ENCODE results near the gene GANC.

The GANC gene

DNA sequence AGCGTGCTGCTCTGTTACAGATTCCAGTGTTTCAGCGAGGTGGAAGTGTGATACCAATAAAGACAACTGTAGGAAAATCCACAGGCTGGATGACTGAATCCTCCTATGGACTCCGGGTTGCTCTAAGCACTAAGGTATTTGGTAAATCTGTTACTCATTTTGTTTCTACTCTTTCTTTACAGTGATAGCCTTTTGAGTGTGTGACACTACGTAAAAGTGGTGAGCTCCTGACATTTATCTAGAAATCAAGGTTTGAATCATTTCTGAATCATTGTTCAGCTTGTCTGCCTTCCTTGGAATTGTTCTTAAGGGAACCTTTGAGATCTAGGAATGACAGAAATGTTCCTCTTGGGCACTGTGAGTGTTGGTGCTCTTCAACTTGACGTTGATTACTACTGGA lies 75.1 kb downstream of the GANC start:
- DNase-seq (ENCODE audit: low spot score) = no peak

DNA sequence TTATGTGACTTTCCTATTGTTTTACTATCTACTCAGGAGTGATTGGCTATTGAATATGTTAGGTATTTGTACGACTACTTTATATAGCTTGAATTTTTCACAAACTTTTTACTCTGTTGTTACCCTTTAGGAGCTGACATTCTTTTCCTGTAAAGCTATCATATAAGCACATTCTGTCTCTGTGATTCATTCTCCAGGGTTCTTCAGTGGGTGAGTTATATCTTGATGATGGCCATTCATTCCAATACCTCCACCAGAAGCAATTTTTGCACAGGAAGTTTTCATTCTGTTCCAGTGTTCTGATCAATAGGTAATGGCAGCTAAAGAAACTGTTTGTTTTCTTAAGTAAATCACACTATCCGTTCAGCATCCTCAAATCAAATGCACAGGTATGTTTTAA lies 76.2 kb downstream of the GANC start:
- DNase-seq (ENCODE audit: low spot score) = no peak

DNA sequence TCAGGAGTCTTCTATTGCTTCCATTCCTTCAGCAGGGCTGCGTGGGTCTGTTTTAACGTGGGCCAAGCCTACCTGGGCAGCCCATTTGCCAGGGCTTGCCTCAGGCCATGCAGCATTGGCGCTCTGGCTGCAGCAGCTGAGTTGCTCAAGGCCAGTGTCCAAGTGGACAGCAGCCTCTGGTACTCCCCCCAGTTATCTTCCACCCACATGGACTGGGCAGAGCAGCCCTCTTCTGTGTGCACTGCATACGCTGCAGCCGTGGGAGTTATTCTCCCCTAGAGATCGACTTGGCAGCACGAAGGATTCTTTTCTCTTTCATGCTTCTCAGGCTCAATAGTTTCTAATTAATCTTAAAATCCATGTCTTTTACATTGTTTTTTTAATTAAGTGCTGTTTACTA lies 79.4 kb downstream of the GANC start:
- DNase-seq (ENCODE audit: low spot score) = no peak

DNA sequence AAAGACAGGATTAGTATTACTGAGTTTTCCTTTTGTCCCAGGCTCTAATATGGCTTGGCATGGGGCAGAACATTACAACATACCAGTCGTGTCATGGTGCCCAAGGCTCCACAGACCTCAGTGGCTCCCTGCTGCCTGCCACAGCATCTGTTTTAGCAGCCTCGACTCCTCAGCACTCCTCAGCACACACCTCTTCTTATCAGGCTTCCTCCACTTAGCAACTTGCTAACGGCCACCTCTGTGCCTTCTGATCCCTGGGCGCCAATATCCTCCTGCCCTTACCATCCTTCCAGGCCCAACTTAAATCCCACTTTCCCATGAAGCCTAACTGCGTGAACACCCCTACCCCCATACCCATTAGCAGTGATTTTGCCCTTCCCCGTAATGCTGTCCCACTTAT lies 80.1 kb downstream of the GANC start:
- DNase-seq (ENCODE audit: low spot score) = no peak

DNA sequence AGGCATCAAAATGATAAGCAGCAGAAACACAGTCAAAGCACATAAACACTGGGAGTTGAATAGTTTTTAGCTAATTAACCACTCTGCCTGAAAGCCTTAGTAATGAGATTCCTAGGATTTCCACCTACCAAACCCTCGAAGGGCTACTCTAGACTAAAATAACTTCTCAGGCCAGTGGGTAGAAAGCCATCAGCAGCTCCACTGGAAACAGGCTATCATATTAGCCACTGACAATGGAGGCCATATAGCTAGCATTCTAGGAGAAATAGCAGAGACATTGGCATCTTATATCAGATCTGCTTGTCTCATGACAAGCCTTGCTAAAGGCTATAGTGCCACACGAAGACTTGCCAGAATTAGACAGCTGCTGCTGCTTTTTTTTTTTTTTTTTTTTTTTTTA lies 81.8 kb downstream of the GANC start:
- no peak for DNase-seq (ENCODE audit: low spot score)

DNA sequence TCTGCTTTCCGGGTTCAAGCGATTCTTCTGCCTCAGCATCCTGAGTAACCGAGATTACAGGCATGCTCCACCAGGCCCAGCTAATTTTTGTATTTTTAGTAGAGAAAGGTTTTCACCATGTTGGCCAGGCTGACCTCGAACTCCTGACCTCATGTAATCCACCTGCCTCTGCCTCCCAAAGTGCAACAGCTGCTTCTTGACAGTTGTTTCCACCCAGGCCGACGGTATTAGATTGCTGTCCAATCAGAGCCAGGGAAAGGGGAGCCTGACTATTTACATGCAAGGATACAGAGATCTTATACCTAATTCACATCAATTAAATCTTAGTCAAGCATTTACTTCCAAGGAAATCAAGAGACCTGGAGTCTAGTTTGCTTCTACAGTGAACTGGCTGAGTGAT lies 82.3 kb downstream of the GANC start:
- no peak for DNase-seq (ENCODE audit: low spot score)

DNA sequence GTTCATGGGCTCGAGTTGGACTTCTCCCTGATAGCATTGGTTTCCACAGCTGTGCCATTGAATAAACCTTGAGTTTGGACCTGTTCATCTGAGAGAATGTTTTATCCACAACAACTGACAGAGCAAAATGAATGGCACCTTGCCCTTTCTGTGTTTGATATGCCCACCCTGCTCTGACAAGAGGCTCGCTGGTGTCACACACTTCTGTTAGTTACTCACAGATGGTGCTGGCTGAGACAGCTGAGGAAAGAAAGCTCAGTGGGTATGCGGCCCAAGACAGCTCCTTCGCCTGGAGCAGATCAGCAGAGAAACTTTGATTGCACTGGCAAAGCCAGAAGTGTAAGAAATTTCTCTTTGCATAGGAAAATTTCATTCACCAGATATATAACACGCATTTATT lies 83.8 kb downstream of the GANC start:
- DNase-seq (ENCODE audit: low spot score) = no peak

DNA sequence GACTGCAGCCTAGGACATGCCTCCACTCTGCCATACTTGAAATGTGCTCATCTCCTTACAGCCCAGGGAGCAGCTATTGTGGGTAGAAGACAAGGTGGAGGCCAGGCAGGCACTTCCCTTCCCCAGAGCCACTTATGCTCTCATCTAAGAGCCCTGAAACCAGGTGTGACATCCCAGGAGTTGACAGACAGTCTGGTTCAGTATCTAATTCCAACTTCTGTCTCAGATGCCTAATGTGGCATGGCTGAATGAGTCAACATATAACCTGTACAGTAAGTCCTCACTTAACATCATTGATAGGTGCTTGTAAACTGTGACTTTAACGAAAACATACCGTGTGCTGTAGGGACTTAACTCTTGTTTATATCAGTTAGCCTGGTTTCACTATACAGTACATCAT lies 85.1 kb downstream of the GANC start:
- DNase-seq (ENCODE audit: low spot score) = no peak

DNA sequence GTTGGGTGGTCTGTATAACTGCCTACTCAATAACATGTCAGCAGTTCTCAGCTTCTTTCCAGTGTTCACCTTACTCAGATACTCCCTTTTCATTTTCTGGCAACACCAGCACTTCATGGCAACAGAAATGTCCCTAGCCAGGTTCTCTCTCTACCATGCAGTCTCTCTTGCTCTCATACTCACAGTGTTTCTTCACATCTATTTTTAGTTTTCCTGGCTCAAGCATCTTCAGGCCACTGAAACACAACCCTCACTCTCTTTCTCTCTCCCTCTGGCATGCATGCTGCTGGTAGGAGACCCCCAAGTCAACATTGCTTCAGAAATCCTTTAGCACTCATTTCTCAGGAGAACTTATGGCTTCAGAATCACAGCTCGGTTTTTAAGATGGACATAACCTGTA lies 86.2 kb downstream of the GANC start, which contains the start of gene CAPN3:
CAPN3 (plus strand) TSS at position 253 of the 400 bp plus-strand sequence. CDS start 305 bp downstream, outside the sequence.
- no peak for DNase-seq (ENCODE audit: low spot score)

DNA sequence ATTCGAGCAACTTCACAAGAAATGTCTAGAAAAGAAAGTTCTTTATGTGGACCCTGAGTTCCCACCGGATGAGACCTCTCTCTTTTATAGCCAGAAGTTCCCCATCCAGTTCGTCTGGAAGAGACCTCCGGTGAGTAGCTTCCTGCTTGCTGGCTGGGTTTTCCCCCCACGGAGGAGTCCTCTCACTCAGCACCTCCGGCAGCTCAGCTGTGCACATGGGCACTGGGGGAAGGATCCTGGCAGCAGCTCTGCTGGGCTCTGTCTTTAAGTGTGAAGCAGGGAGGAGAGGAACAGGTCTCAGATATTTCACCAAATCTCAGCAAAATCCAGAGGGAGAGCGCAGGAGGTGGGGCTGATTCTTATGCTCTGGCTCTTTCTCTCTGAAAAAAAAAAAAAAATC lies 87.0 kb downstream of the GANC start:
- no peak for DNase-seq (ENCODE audit: low spot score)

DNA sequence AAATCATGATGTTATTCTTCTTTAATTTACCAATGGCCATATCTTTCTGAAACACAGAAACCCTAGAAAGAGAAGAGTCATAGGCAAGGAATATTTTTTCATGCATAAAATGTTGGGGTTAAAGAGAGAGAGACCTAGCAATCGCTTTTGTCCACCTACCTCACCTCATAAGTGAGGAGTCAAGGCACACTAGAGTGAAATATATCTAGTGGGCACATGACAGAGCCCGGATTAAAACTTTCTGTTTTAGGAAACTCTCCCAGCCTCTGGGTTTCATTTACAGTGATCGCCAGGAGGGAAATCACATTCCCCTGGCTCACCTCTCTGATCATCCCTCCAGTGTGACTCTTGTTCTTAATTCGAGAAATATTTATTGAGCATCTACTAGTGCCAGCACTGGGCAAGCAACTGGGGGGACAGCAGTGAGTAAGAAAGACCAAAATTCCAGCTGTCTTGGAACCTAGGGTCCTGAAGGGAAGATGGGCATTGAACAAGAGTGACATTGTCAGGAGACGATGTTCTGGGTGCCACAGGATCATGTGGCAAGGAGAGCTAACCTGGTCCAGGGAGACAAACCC lies 87.6 kb downstream of the GANC start:
- no peak for DNase-seq (ENCODE audit: low spot score)

DNA sequence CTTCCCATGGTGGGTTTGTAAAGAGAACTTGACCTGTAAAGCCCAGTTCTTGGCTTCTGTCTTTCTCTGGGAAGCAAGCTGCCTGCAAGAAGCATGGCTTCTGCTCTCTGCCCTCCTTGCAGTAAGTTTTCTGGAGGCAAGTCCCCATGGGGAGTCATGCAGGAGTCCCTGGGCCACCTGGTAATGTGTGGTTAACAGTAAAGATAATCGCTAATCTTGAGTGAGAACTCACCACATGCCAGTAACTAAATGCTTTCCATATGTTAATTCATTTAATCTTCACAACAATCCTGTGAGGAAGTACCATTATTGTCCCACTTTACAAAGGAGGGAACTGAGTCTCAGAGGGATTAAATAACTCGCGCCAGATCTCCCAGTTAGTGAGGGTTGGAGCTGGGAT lies 90.5 kb downstream of the GANC start:
- DNase-seq (ENCODE audit: low spot score) = no peak

DNA sequence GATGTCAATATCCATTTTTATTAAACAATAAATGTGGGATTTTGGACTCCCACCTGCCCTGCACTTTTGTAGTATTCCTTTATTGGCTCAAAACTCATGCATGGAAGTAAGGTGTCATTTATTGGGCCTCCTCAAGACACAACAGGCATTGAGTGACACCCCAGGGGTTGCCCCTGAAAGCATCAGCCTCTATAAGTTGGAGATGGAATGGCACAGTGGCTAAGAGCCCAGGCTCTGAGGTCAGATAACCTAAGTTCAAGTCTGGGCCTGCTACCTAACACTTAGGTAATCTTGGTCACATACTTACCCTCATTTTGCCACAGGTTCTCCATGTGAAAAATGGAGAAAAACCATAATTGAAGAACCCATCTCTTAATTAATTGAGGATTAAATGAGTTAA lies 90.9 kb downstream of the GANC start:
- DNase-seq (ENCODE audit: low spot score) = no peak

DNA sequence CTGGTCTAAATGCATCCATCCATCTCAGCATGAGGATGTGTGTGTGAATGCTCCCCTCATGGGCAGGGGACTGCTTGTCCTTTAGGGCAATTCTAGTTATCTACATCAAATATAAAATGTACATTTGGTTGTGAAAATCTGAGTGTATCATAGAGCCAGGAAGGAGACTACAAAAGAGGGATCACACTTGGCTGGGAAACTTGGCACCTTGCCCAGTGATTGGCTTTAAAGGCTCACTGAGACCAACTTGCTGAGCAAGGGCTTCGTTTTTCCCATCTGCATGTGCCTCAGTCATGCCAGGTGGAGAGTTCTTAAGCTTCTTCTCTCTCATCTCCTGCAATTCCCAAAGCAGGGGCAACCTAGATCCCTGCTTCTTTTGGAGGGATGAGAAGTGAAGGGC lies 91.5 kb downstream of the GANC start:
- no peak for DNase-seq (ENCODE audit: low spot score)

DNA sequence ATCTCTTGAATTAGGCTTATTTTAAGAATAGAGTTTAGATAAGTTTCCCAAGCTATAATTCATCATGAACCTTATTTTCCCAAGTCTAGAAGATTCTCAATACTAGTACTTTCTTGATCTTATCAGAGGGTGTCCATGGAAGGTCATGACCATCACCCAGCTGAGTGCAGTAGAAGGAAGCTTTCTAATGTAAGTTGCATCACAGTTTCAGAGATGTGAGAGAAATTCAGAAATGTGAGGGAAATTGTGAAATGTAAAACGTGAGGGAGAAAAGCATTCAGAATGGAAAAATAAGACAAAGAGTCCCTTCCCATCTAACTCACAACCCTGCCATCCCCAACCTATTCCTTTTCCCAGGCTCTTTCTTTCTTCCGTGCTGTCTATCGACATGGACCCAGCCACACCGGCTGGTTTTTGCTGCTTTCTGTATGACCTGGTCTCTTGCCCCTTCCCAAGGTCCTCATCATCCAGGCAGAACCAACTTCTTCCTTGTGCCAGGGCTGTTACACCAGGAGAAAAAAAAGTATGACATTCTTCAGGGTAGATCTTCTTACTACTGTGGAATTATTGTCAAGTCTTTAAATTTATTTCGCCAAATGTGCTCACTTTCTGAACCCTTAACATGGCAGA lies 93.0 kb downstream of the GANC start:
- no peak for DNase-seq (ENCODE audit: low spot score)

DNA sequence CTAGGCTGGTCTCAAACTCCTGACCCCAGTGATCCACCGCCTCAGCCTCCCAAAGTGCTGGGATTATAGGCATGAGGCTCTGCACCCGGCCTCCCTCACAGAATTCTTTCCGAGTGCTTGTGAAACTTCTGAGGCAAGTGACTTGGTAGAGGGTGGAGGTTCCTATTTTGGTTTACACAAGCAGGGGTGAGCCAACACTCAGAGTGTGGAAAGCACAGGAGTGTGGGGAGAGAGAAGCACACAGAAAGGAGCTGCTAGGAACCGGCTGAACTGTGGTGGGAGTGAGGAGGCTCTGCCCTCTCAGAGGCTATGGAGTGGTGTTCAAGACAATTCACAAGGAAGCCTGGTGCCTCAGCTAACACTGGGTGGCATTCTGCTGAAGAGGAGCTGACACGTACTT lies 94.0 kb downstream of the GANC start:
- no peak for DNase-seq (ENCODE audit: low spot score)

DNA sequence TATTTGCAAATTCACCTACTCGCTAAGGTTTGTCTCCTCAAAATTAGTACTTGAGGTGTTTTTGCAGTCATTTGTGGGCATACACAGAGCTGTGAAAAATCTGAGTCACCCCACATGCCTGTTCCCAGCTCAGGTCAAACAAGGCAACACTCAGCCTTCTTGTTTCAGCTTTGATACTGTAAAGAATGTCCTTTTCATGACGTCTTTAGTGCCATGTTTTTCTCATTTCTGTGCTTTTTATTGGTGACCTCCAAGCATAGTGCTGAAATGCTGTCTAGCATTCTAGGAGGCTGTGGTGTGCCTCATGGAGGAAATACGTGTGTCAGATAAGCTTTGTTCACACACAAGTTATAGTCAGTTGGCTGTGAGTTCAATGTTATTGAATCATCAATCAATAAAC lies 95.1 kb downstream of the GANC start:
- no peak for DNase-seq (ENCODE audit: low spot score)

DNA sequence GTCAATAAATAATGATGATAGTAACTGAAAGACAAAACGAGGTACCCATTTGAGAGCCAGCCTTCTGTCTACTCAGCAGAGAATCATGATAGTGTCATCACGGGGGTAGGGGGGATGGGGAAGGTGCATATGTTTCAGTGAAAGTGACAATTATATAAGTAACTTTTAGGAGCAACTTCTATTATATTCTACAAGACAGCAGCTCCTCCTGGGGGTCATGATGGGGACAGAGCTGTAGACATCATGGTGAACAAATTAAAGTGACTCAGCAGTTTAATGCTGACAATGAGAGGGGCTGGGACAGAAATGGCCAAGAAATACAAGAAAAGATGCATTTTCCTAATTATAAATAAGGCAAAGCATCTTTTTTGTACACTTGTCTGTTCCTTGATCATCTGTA lies 98.1 kb downstream of the GANC start:
- peak; percentile 11 for DNase-seq (ENCODE audit: low spot score)

DNA sequence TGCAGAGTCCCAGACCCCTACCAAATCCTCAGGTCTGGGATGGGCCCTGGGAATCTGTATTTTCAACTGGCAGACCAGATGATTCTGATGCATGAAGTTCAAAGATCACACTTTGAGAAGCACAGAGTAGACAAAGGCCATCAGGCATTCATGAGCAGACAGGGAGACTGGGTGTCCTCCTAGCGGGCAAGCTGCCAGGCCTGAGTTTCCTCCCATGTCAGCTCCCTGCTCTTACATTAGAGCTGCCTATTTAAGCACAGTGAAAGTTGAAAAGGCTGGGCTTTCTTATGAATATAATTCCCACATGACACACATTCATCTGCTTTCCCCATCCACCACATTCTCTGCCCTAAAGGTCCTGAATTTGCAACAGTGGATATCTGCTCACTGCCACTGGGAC lies 100.3 kb downstream of the GANC start:
- DNase-seq (ENCODE audit: low spot score) = no peak

DNA sequence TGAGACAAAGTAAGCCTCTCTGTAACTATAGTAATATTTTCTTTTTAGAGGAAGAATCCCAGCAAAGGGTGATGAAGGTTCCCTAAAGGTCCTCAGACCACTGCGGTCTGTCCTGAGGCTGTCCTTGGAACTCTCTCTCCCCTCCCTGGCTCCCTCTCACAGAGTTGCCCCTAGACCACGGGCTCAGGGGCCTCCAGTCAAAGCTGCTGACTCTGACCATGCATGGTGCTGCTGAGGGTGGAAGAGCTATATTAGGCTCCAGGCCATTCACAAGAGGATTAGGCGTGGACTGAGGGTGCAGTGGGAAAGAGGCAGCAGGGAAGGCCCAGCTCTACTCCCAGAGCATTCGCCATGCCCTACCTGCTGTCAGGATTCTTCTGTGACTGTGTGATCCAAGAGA lies 100.9 kb downstream of the GANC start:
- no peak for DNase-seq (ENCODE audit: low spot score)

DNA sequence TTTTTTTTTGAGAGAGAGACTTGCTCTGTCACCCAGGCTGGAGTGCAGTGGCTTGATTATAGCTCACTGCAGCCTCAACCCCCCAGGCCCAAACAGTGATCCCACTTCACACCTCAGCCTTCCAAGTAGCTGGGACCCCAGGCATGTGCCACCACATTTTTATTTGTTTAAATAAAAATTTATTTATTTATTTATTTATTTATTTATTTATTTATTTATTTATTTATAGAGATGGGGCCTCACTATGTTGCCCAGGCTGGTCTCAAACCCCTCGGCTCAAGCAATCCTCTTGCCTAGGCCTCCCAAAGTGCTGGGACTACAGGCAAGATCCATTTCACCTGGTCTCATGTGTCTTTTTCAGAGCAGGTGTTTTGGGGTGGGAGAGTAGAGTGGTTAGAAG lies 101.8 kb downstream of the GANC start:
- no peak for DNase-seq (ENCODE audit: low spot score)

DNA sequence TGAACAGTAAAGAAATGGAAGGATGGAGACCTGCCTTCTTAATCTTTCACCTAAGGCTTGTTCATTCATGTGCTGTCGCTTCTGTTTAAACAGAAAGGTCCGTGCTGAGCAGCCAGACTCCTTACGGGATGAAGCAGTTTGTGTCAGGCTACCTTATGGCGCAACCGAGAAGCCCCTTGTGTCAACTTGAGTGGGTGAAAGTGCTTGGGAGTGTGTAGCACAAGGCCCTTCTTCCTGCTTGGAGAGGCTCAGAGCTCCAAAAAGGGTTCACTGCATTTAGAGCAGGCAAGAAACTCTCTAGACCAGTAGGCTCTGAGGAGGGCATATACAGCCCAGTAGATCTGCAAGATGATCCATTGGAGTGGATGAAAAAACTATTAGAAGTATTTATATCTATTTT lies 102.3 kb downstream of the GANC start:
- no peak for DNase-seq (ENCODE audit: low spot score)

DNA sequence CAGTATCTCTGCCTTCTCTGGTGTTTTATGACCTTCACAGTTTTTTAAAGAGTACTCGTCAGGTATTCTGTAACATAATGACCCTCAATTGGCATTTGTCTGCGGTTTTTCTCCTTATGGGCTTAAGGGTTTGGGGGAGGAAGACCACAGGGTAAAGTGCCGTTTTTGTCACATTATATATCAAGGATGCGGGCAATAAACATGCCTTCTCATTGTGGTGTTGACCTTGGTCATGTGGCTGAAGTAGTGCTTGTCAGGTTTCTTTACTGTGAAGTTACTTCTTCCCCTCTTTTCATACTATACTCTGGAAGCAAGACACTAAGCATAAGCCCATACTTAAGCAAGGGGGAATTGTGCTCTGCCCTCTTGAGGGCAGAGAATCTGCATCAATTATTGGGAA lies 102.9 kb downstream of the GANC start:
- no peak for DNase-seq (ENCODE audit: low spot score)

DNA sequence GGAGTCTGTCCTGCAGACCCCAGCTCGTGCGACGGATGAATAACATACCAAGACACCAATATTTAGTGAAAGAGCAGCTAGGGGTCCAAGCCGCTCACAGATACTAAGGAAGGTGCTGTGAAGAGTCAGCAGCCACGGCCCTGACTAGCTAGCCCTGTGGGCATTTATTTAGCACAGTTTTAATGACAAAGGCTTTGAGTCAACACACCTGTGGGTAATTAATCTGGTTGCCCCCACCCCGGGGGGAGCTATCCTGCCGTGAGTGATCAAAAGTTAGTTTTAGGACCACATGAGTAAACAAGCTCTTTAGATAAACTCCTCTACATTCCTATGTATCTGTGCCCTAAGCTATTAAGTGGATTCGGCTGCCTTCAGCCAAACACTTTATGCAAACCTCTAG lies 105.0 kb downstream of the GANC start:
- no peak for DNase-seq (ENCODE audit: low spot score)

DNA sequence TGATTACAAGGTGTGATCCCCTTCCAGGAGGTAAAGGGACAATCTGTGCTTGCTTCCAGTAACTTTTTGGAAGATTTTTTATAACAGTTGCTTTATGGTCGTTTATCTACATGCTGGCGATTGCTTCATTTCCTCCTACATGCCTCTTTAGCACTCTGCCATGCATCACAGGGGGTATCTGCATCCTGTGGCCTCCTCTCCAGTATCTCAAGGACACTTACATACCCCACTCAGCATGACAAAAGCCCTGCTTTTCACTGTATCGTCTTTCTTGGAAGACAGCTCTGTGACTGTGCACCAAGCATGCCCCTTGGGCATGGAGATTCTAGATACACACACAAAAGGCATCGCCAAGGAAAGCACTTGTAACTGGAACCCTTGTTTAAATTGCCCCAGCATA lies 111.6 kb downstream of the GANC start:
- no peak for DNase-seq (ENCODE audit: low spot score)

Data from kidney capillary endothelial cell (primary cell).